Suprapubic skin (tissue), 4 donors: ENCODE data around the gene SERPINA6. TPM values are rescaled to one million over a fixed set of nuclear protein-coding genes. Genes with fewer than 3 reads are reported as not detected.
"Not testable (repeated sequence)": the region's sequence is repeated elsewhere in the genome, so short reads cannot be mapped to it uniquely, and the experiment has no call there.

Experiments
- DNase-seq, 2 donors: peaks; one replicate each; pipeline ENCODE4 v3.0.0-alpha.2; 2019; ENCODE audit warnings: low spot score in 2 of 2
- H3K27ac ChIP-seq: fragments of 200-600 bp; sonication (generic); one replicate; pipeline ENCODE4 v1.5.1; 2019
- H3K27me3 ChIP-seq: fragments of 200-600 bp; sonication (generic); one replicate; pipeline ENCODE4 v1.5.1; 2019
- H3K36me3 ChIP-seq: fragments of 200-600 bp; sonication (generic); one replicate; pipeline ENCODE4 v1.5.1; 2019
- H3K4me1 ChIP-seq: fragments of 200-600 bp; sonication (generic); one replicate; pipeline ENCODE4 v1.5.1; 2019
- H3K4me3 ChIP-seq: fragments of 200-600 bp; sonication (generic); one replicate; pipeline ENCODE4 v1.5.1; 2019; ENCODE audit warnings: mild to moderate bottlenecking
- H3K9me3 ChIP-seq: fragments of 200-600 bp; sonication (generic); one replicate; pipeline ENCODE4 v1.5.1; 2019
- EP300 ChIP-seq: sonication (generic); formaldehyde crosslinking; IDR thresholded peaks from one replicate; pipeline ENCODE4 v1.6.1; 2017; ENCODE audit warnings: antibody characterized with exemption
- POLR2A ChIP-seq, 2 donors: fragments of 450-650 bp; IDR thresholded peaks; one replicate each; pipeline ENCODE4 v1.6.1; 2017; ENCODE audit warnings: antibody characterized with exemption in 2 of 2, mild to moderate bottlenecking in 2 of 2, moderate library complexity in 2 of 2
- POLR2AphosphoS5 ChIP-seq, 3 donors: sonication (generic); formaldehyde crosslinking; IDR thresholded peaks; one replicate each; pipeline ENCODE4 v1.6.1; 2017; ENCODE audit warnings: antibody characterized with exemption in 3 of 3
- WGBS: methylation state at CpG from one replicate; pipeline ENCODE4 v1.1.5; 2018; 5-methylcytosine and 5-hydroxymethylcytosine counted together
- total RNA-seq, 4 donors: library from RNA; depleted of rRNA; stranded (reverse); fragments of >200 nt; gene quantifications; one replicate each; pipeline ENCODE4 v1.1.0, GENCODE V29; 2016
- TF ChIP-seq, protein P1 (sequence below), 2 donors: fragments of 200-600 bp in 1 of 2; fragments of 450-650 bp in 1 of 2; sonication (generic) in 1 of 2; IDR thresholded peaks; one replicate each; pipeline ENCODE4 v1.5.1; 2016 to 2019; ENCODE audit warnings: antibody characterized with exemption in 2 of 2, mild to moderate bottlenecking in 1 of 2, moderate library complexity in 1 of 2

Gene SERPINA6
- total RNA-seq, 4 donors from 2014 or later: 0.97 TPM; not detected in 3

DNA sequence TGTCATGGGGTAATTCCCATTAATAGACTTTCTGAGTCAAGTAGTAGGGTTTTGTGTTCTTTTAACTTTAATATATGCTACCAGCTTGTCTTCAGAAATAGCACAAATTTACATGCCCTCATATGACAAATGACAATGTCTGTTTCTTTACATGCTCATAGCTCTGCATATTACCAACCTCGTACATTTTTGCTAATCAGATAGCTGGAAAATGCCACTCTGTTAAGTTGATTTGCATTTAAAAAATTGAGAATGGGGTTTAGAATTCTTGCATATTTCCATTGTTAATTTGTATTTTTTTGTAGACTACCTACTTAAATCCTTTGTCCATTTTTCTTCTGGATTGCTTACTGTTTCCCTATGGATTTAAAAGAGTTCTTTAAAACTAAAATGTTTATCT is 34.0 kb upstream of the SERPINA6 start:
- H3K4me1 ChIP-seq: peaks cover 7% of the 10 kb centered on the region
- no peaks in the 10 kb centered on the region for H3K9me3 ChIP-seq
- DNase-seq: no peak
- WGBS: 59% methylated on average over 1 of the region's 1 CpG
- no peaks in the 10 kb centered on the region for H3K27me3 ChIP-seq
- H3K36me3 ChIP-seq: no peaks in the 10 kb centered on the region
- TF ChIP-seq POLR2AphosphoS5 (IDR thresholded peaks at IDR 0.05) (no peak), EP300 (no peak), POLR2A (IDR thresholded peaks at IDR 0.05) (no peak)
- H3K4me3 ChIP-seq: no peak overlapping the region
- H3K27ac ChIP-seq: no peak overlapping the region

DNA sequence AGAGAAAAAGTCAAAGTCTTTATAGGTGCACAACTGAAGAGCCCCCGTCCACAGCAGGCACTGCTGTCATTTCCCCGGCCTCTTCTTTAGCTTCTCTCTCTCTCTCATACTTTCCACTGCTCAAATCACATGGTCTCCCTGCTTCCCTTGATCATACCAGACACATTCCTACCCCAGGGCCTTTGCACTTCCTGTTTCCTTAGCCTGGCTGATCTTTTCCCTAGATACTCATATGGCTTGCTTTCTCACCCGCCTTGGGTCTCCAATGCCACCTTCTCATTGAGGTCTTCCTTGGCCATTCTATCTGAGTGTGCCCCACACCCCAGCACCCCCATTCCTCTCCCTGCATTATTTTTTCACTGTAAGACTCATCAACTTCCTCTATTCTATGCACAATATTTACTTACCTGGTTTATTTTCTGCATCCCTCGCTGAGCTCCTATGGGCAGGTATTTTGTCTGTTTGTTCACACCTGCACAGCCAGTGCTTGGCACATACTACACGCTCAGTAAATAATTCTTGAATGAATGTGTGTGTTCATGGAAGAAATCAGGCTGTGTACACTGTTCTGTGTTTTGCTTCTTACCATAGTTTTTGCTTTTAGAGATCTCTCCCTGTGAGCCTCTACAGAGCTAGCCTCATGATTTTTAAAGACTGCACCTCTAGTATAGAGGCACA is 33.4 kb upstream of the SERPINA6 start:
- DNase-seq: no peak
- Histone ChIP-seq H3K4me3 (no peak overlapping the region), H3K9me3 (no peaks in the 10 kb centered on the region), H3K27ac (no peak overlapping the region), H3K27me3 (no peaks in the 10 kb centered on the region), H3K36me3 (no peaks in the 10 kb centered on the region), H3K4me1 (peaks cover 7% of the 10 kb centered on the region)
- 78% methylated on average over 5 of the region's 5 CpGs for WGBS
- TF ChIP-seq, protein P1, sequence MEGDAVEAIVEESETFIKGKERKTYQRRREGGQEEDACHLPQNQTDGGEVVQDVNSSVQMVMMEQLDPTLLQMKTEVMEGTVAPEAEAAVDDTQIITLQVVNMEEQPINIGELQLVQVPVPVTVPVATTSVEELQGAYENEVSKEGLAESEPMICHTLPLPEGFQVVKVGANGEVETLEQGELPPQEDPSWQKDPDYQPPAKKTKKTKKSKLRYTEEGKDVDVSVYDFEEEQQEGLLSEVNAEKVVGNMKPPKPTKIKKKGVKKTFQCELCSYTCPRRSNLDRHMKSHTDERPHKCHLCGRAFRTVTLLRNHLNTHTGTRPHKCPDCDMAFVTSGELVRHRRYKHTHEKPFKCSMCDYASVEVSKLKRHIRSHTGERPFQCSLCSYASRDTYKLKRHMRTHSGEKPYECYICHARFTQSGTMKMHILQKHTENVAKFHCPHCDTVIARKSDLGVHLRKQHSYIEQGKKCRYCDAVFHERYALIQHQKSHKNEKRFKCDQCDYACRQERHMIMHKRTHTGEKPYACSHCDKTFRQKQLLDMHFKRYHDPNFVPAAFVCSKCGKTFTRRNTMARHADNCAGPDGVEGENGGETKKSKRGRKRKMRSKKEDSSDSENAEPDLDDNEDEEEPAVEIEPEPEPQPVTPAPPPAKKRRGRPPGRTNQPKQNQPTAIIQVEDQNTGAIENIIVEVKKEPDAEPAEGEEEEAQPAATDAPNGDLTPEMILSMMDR (IDR thresholded peaks at IDR 0.05): no peak
- no peak for TF ChIP-seq EP300
- TF ChIP-seq POLR2A (IDR thresholded peaks at IDR 0.05): no peak
- TF ChIP-seq POLR2AphosphoS5 (IDR thresholded peaks at IDR 0.05): no peak

DNA sequence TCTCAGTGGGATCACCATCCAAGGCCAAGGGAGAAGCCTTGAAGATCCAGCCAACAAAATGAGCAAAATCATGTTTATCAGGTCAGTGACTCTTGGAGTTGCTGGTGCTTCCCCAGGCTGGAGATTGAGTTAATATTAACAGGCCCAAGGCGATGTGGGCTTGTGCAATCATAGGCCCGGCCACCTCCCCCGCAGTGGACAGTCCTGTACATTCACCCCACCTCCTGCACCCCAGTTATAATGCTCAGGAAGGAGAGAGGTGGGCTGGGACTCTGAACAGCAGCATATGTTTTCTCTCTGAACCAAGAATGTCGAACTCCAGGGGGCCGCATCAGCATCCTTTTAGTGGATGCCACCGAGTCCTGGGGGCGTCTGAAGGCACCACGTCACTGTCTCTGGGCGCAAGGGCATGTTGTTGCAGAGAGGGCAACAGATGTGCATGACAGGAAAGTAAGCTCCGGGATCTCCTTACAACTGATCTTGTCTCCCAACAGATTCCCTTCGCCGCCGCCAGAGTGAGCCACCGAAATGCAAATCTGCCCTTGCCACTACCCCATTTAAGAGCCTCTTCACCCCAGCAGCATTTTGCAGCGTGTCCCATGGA is 32.2 kb upstream of the SERPINA6 start:
- Histone ChIP-seq H3K27ac (no peak overlapping the region), H3K4me1 (peaks cover 7% of the 10 kb centered on the region), H3K27me3 (no peaks in the 10 kb centered on the region), H3K9me3 (no peaks in the 10 kb centered on the region), H3K36me3 (no peaks in the 10 kb centered on the region), H3K4me3 (no peak overlapping the region)
- TF ChIP-seq POLR2A (IDR thresholded peaks at IDR 0.05) (no peak), POLR2AphosphoS5 (IDR thresholded peaks at IDR 0.05) (no peak)
- TF ChIP-seq, protein P1 (IDR thresholded peaks at IDR 0.05): peak in 1 of 2 donors; percentile 41
- WGBS: 30% methylated on average over 10 of the region's 15 CpGs
- peak in 1 of 2 donors; percentile 83 for DNase-seq

DNA sequence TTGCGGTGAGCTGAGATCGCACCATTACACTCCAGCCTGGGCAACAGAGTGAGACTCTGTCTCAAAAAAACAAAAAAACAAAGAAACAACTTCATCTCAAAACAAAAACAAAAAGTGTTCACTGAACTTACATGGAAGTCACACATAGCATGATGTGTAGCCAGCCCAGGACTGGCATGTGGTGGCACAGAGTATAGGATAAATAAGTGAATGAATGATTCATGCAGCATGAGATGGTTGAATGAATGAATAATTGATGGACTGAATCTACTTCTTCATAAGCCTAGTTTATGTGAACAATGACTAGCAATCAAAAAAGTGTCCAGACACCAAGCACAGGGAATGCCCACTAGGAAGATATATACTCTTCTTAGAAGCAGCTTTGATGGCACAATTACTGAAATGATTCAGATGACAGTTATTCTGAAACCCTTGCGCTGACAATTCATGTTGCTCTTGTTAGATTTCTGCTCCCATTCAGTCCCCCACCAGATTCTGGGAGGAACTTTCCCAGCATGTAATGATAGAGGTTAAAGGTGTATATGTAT is 31.6 kb upstream of the SERPINA6 start:
- 89% methylated on average over 3 of the region's 3 CpGs for WGBS

DNA sequence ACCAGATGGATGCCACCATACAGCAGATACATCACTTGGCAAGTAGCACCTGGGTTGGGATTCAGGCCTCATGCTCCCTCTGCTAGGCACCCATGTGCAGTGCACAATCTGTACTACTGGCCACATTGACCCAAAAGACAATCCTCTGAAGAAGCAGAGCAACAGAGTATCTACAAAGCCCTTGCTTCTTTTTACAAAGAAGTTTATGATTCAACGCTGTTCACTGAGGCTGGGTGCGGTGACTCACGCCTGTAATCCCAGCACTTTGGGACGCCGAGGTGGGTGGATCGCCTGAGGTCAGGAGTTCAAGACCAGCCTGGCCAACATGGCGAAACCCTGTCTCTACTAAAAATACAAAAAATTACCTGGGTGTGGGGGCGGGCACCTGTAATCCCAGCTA is 31.1 kb upstream of the SERPINA6 start:
- H3K9me3 ChIP-seq, H3K4me3 ChIP-seq, H3K36me3 ChIP-seq, H3K4me1 ChIP-seq, H3K27ac ChIP-seq, H3K27me3 ChIP-seq: not testable (repeated sequence)
- WGBS: 98% methylated on average over 8 of the region's 8 CpGs
- peak in 1 of 2 donors; percentile 23 for DNase-seq

More for the DNA sequence above, 31.6 kb upstream of the SERPINA6 start:
- Histone ChIP-seq H3K9me3 (no peaks in the 10 kb centered on the region), H3K27me3 (no peaks in the 10 kb centered on the region), H3K4me3 (no peak overlapping the region), H3K4me1 (peaks cover 7% of the 10 kb centered on the region), H3K36me3 (no peaks in the 10 kb centered on the region), H3K27ac (no peak overlapping the region)
- peak in 1 of 2 donors; percentile 37 for DNase-seq
- TF ChIP-seq, protein P1 (IDR thresholded peaks at IDR 0.05): no peak
- no peak for TF ChIP-seq POLR2A (IDR thresholded peaks at IDR 0.05)
- TF ChIP-seq EP300: no peak
- no peak for TF ChIP-seq POLR2AphosphoS5 (IDR thresholded peaks at IDR 0.05)

DNA sequence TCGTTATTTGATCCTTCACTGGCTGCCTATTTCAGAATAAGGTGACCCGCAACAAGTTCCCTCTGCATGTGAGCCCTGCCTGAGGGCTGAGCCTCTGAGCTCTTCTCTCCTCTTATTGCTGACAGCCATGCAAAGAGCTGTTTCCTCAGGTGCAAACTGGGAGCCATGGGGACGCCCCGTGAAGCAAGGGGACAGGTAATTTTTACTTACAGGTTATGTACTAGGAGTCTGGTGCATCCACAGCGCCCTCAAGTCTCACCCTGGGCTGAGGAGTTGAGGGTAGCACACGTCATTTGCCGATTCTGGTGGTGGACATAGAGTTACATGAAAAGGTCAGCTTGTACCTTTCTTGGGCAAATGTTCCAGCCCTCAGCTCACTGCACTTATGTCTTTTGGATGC is 26.1 kb upstream of the SERPINA6 start:
- Histone ChIP-seq H3K4me1 (peaks cover 11% of the 10 kb centered on the region), H3K4me3 (no peak overlapping the region), H3K27ac (no peak overlapping the region), H3K36me3 (no peaks in the 10 kb centered on the region), H3K9me3 (no peaks in the 10 kb centered on the region), H3K27me3 (no peaks in the 10 kb centered on the region)
- no peak for TF ChIP-seq EP300
- WGBS: 78% methylated on average over 5 of the region's 7 CpGs
- DNase-seq: no peak
